Measurements from ENCODE around the gene FEM1B.

- TF ChIP-seq CTCF (IDR thresholded peaks at IDR 0.05), result no peak
- no peak for TF ChIP-seq POLR2AphosphoS5 (IDR thresholded peaks at IDR 0.05)
- no peak for TF ChIP-seq EP300 (IDR thresholded peaks at IDR 0.05)
These were observed 39.9 kb downstream of the FEM1B start for GRCh38 chr15:68317281-68318007.

Data from sigmoid colon (tissue), 4 donors.